WI38 (cell line): ENCODE data around the gene C1QL4.

Experiments
- H3K4me3 ChIP-seq: 2 replicates; pipeline ENCODE4 v1.5.1; 2011; ENCODE audit warnings: low read depth, mild to moderate bottlenecking, control low read depth, low read length
- CTCF ChIP-seq: IDR thresholded peaks from 2 replicates; pipeline ENCODE4 v1.5.1; 2012; ENCODE audit warnings: low read depth, mild to moderate bottlenecking, control low read depth, low read length

Gene C1QL4

GRCh38 chr12:49347311-49348193, 10.6 kb upstream of the C1QL4 start:
- peak; percentile 87 for TF ChIP-seq CTCF
- H3K4me3 ChIP-seq, result peak overlapping the region; percentile 55

GRCh38 chr12:49346659-49347310, 9.8 kb upstream of the C1QL4 start, which contains the start of gene DNAJC22:
DNAJC22 (plus strand) TSS chr12:49346888; CDS start chr12:49348873, 1,985 bp downstream.
- TF ChIP-seq CTCF, result no peak
- peak within 1 kb of the TSS; percentile 55 for H3K4me3 ChIP-seq

GRCh38 chr12:49345825-49346658, 9.1 kb upstream of the C1QL4 start:
- peak overlapping the region; percentile 40 for H3K4me3 ChIP-seq
- TF ChIP-seq CTCF, result no peak

GRCh38 chr12:49345051-49345824, 8.2 kb upstream of the C1QL4 start:
- H3K4me3 ChIP-seq, result peak overlapping the region; percentile 40
- TF ChIP-seq CTCF, result no peak

GRCh38 chr12:49344486-49345050, 7.6 kb upstream of the C1QL4 start:
- H3K4me3 ChIP-seq, result no peak overlapping the region
- no peak for TF ChIP-seq CTCF

GRCh38 chr12:49342914-49343731, 6.1 kb upstream of the C1QL4 start:
- no peak for TF ChIP-seq CTCF
- H3K4me3 ChIP-seq, result peak overlapping the region; percentile 32
